Osteoblast (primary cell): ENCODE measurements around the gene JAZF1. TPM values are rescaled to one million over a fixed set of nuclear protein-coding genes. Genes with fewer than 3 reads are reported as not detected.

Experiments
- DNase-seq: peaks from one replicate; pipeline ENCODE4 v3.0.0; 2011; ENCODE audit warnings: low spot score, mixed read lengths; ENCODE audit not compliant: insufficient read length; ENCODE audit errors: missing footprints
- H2AFZ ChIP-seq: 2 replicates; pipeline ENCODE4 v1.6.0; 2011; ENCODE audit warnings: mild to moderate bottlenecking, low read length
- H3K27ac ChIP-seq: 2 replicates; pipeline ENCODE4 v1.5.1; 2011; ENCODE audit warnings: mild to moderate bottlenecking, low read depth, low read length, moderate library complexity
- H3K27me3 ChIP-seq: 2 replicates; pipeline ENCODE4 v1.6.0; 2012; ENCODE audit warnings: mild to moderate bottlenecking, control low read depth, inconsistent platforms, low read length, moderate library complexity; ENCODE audit not compliant: insufficient read depth
- H3K36me3 ChIP-seq: 2 replicates; pipeline ENCODE4 v1.5.1; 2011; ENCODE audit warnings: mild to moderate bottlenecking, low read length, control low read depth, moderate library complexity; ENCODE audit not compliant: insufficient read depth
- H3K4me1 ChIP-seq: 2 replicates; pipeline ENCODE4 v1.5.1; 2011; ENCODE audit warnings: mild to moderate bottlenecking, low read length, control low read depth, moderate library complexity; ENCODE audit not compliant: insufficient read depth
- H3K4me2 ChIP-seq: 2 replicates; pipeline ENCODE4 v1.6.0; 2011; ENCODE audit warnings: mild to moderate bottlenecking, low read length; ENCODE audit not compliant: insufficient read depth
- H3K4me3 ChIP-seq: fragments of 200-600 bp; sonication (generic); 3 replicates; pipeline ENCODE4 v1.5.1; 2012; ENCODE audit warnings: mild to moderate bottlenecking, low read length, inconsistent platforms; ENCODE audit not compliant: insufficient read depth
- H3K79me2 ChIP-seq: 2 replicates; pipeline ENCODE4 v1.6.0; 2012; ENCODE audit warnings: mild to moderate bottlenecking, low read length, control low read depth, inconsistent platforms; ENCODE audit not compliant: insufficient read depth
- H3K9me3 ChIP-seq: 2 replicates; pipeline ENCODE4 v1.5.1; 2011; ENCODE audit warnings: low read depth, low read length, control low read depth
- H4K20me1 ChIP-seq: 2 replicates; pipeline ENCODE4 v1.6.0; 2012; ENCODE audit warnings: mild to moderate bottlenecking, low read length, control low read depth; ENCODE audit not compliant: insufficient read depth
- CTCF ChIP-seq: IDR thresholded peaks from 2 replicates; pipeline ENCODE4 v1.5.1; 2011; ENCODE audit warnings: mild to moderate bottlenecking, low read depth, low read length, moderate library complexity; ENCODE audit errors: extremely low read depth
- total RNA-seq: library from RNA; depleted of rRNA; stranded (reverse); fragments of >200 nt; gene quantifications from 2 replicates; pipeline ENCODE4 v1.2.3, GENCODE V29; 2012

Gene JAZF1
- total RNA-seq, 1 donor: 15.9 TPM

GRCh38 chr7:27840760-27841364, 339.7 kb downstream of the JAZF1 start:
- no peak for TF ChIP-seq CTCF
- no peak overlapping the region for H3K27ac ChIP-seq
- H3K36me3 ChIP-seq: peaks cover 17% of the 10 kb centered on the region
- H3K79me2 ChIP-seq: no peaks in the 10 kb centered on the region
- H3K27me3 ChIP-seq: no peaks in the 10 kb centered on the region
- H3K4me2 ChIP-seq: no peak overlapping the region
- no peaks in the 10 kb centered on the region for H3K9me3 ChIP-seq
- no peaks in the 10 kb centered on the region for H3K4me1 ChIP-seq
- no peaks in the 10 kb centered on the region for H4K20me1 ChIP-seq
- H2AFZ ChIP-seq: no peak overlapping the region
- no peak overlapping the region for H3K4me3 ChIP-seq
- no peak for DNase-seq

- no peak for DNase-seq
- no peak overlapping the region for H2AFZ ChIP-seq
- no peak for TF ChIP-seq CTCF
- no peak overlapping the region for H3K4me2 ChIP-seq
- peaks cover 17% of the 10 kb centered on the region for H3K36me3 ChIP-seq
- no peak overlapping the region for H3K27ac ChIP-seq
- H3K4me3 ChIP-seq: no peak overlapping the region
- H3K4me1 ChIP-seq: no peaks in the 10 kb centered on the region
- no peaks in the 10 kb centered on the region for H3K79me2 ChIP-seq
- no peaks in the 10 kb centered on the region for H4K20me1 ChIP-seq
- H3K27me3 ChIP-seq: no peaks in the 10 kb centered on the region
- no peaks in the 10 kb centered on the region for H3K9me3 ChIP-seq
Observed at GRCh38 chr7:27840313-27840712, 340.3 kb downstream of the JAZF1 start.

GRCh38 chr7:27839099-27839498, 341.5 kb downstream of the JAZF1 start:
- Histone ChIP-seq H4K20me1 (no peaks in the 10 kb centered on the region), H2AFZ (no peak overlapping the region), H3K9me3 (no peaks in the 10 kb centered on the region), H3K27ac (no peak overlapping the region), H3K36me3 (peaks cover 18% of the 10 kb centered on the region), H3K79me2 (no peaks in the 10 kb centered on the region), H3K4me3 (no peak overlapping the region), H3K4me1 (no peaks in the 10 kb centered on the region), H3K27me3 (no peaks in the 10 kb centered on the region), H3K4me2 (no peak overlapping the region)
- TF ChIP-seq CTCF: no peak
- no peak for DNase-seq

- Histone ChIP-seq H3K27ac (no peak overlapping the region), H3K4me1 (no peaks in the 10 kb centered on the region), H3K36me3 (peaks cover 40% of the 10 kb centered on the region), H3K27me3 (no peaks in the 10 kb centered on the region), H3K4me3 (no peak overlapping the region), H3K4me2 (no peak overlapping the region), H3K9me3 (no peaks in the 10 kb centered on the region), H3K79me2 (no peaks in the 10 kb centered on the region), H4K20me1 (no peaks in the 10 kb centered on the region), H2AFZ (no peak overlapping the region)
- TF ChIP-seq CTCF: no peak
- no peak for DNase-seq
Observed at GRCh38 chr7:27836536-27836935, 344.1 kb downstream of the JAZF1 start.
